CD4-positive, alpha-beta T cell (primary cell): ENCODE results near the gene SETD5. TPM values are rescaled to one million over a fixed set of nuclear protein-coding genes. Genes with fewer than 3 reads are reported as not detected.

Source experiments
- ATAC-seq: fragments of 200-7000 bp; cut with Tn5 transposase; one replicate; pipeline ENCODE4 v1.10.0; 2022; ENCODE audit warnings: mild to moderate bottlenecking; ENCODE audit not compliant: poor library complexity
- CTCF ChIA-PET: fragments of 350-600 bp; sonication (Branson Sonifier 250); formaldehyde crosslinking; loops from one replicate; lab custom pipeline; 2021; ENCODE audit warnings: antibody characterized with exemption, inconsistent platforms; lab: Charles Lee
- POLR2A ChIA-PET: fragments of 350-600 bp; sonication (Branson Sonifier 250); formaldehyde crosslinking; loops from one replicate; lab custom pipeline; 2021; ENCODE audit warnings: antibody characterized with exemption, inconsistent platforms; lab: Charles Lee
- DNase-seq, 14 experiments: peaks; one replicate each; pipeline ENCODE4 v3.0.0-alpha.2; 2013 to 2020; ENCODE audit warnings: mixed read lengths in 2 of 14
- H3K27ac ChIP-seq, 2 donors: one replicate each; pipeline versions ENCODE4 v1.5.1 to v1.7.0; 2013; ENCODE audit warnings: low read length in 2 of 2, low read depth in 1 of 2, mild to moderate bottlenecking in 1 of 2
- H3K27me3 ChIP-seq, 2 experiments: 1 replicate in 1 of 2; 2 replicates in 1 of 2; pipeline versions ENCODE4 v1.6.1 to v1.7.0; 2013; ENCODE audit warnings: low read length in 2 of 2, control low read depth in 1 of 2, mild to moderate bottlenecking in 1 of 2, moderate library complexity in 1 of 2; ENCODE audit not compliant: insufficient read depth in 2 of 2, control insufficient read depth in 1 of 2
- H3K36me3 ChIP-seq: one replicate; pipeline ENCODE4 v1.6.1; 2013; ENCODE audit warnings: low read length, control low read depth; ENCODE audit not compliant: insufficient read depth
- H3K4me1 ChIP-seq: one replicate; pipeline ENCODE4 v1.6.1; 2013; ENCODE audit warnings: low read length, control low read depth; ENCODE audit not compliant: insufficient read depth
- H3K4me3 ChIP-seq: one replicate; pipeline ENCODE4 v1.5.1; 2013; ENCODE audit warnings: mild to moderate bottlenecking, low read length, moderate library complexity
- H3K9me3 ChIP-seq, 2 experiments: 1 replicate in 1 of 2; 2 replicates in 1 of 2; pipeline versions ENCODE4 v1.6.1 to v1.7.0; 2013; ENCODE audit warnings: low read length in 2 of 2, mild to moderate bottlenecking in 2 of 2, control low read depth in 1 of 2, moderate library complexity in 1 of 2; ENCODE audit not compliant: control insufficient read depth in 1 of 2, insufficient read depth in 1 of 2
- H3K27ac Mint-ChIP-seq: one replicate; pipeline ENCODE4 v1.8.0; 2020; ENCODE audit warnings: mixed read lengths
- H3K27me3 Mint-ChIP-seq: one replicate; pipeline ENCODE4 v1.8.0; 2021; ENCODE audit warnings: mixed read lengths
- H3K36me3 Mint-ChIP-seq: one replicate; pipeline ENCODE4 v1.8.0; 2021; ENCODE audit warnings: low read depth, mixed read lengths
- H3K4me1 Mint-ChIP-seq: one replicate; pipeline ENCODE4 v1.8.0; 2021; ENCODE audit warnings: low read depth, mixed read lengths
- H3K4me3 Mint-ChIP-seq: one replicate; pipeline ENCODE4 v1.8.0; 2020; ENCODE audit warnings: mild to moderate bottlenecking, mixed read lengths
- H3K9me3 Mint-ChIP-seq: one replicate; pipeline ENCODE4 v1.8.0; 2020; ENCODE audit warnings: mixed read lengths
- CTCF ChIP-seq: fragments of 200-600 bp; IDR thresholded peaks from one replicate; pipeline ENCODE4 v1.8.0; 2022; ENCODE audit warnings: antibody characterized with exemption, mild to moderate bottlenecking
- intact Hi-C, 2 experiments: fragments of 100-400 bp; cut with DNase I in 1 of 2; cut with micrococcal nuclease in 1 of 2; formaldehyde crosslinking; loops; one replicate each; pipeline versions ENCODE4 v1.15.1 to v1.9.0; 2023 to 2025; cut with DNase I, micrococcal nuclease
- total RNA-seq, 174 experiments: library from RNA in 2 of 174; stranded (reverse) in 2 of 174; gene quantifications; one replicate each; pipeline ENCODE4 v1.2.3 and lab custom pipeline; 2021 to 2026

SETD5 gene
- total RNA-seq, 2 experiments from 2014 or later = 58.5 to 67.6 TPM

- H3K27me3 Mint-ChIP-seq = no peaks in the 10 kb centered on the region
- no peaks in the 10 kb centered on the region for H3K9me3 Mint-ChIP-seq
- no peak overlapping the region for H3K4me3 ChIP-seq
- ATAC-seq = no peak
- TF ChIP-seq CTCF = no peak
- no peak overlapping the region for H3K27ac ChIP-seq
- H3K9me3 ChIP-seq = no peaks in the 10 kb centered on the region
- H3K36me3 Mint-ChIP-seq = peaks cover 34% of the 10 kb centered on the region
- peaks cover 23% of the 10 kb centered on the region for H3K4me1 ChIP-seq
- H3K36me3 ChIP-seq = peaks cover 4% of the 10 kb centered on the region
- intact Hi-C loops = no loop called here
- H3K4me3 Mint-ChIP-seq = no peak overlapping the region
- peak overlapping the region; percentile 67 for H3K27ac Mint-ChIP-seq
- peaks cover 71% of the 10 kb centered on the region for H3K4me1 Mint-ChIP-seq
- ChIA-PET CTCF (interaction anchor here (1.0 to 1.4 kb wide), 2 partner anchors 30 to 52 kb away, joined by 3 read pairs; partner anchors contain the start of gene THUMPD3), POLR2A (no interaction called here)
- no peaks in the 10 kb centered on the region for H3K27me3 ChIP-seq
- no peak for DNase-seq
Observed at GRCh38 chr3:9414826-9415225, 17.4 kb downstream of the SETD5 start.

GRCh38 chr3:9415485-9416138, 18.2 kb downstream of the SETD5 start:
- Histone ChIP-seq H3K4me1 (peaks cover 23% of the 10 kb centered on the region), H3K27ac (no peak overlapping the region), H3K4me3 (no peak overlapping the region), H3K36me3 (no peaks in the 10 kb centered on the region), H3K27me3 (no peaks in the 10 kb centered on the region), H3K9me3 (no peaks in the 10 kb centered on the region)
- Mint-ChIP-seq H3K27me3 (no peaks in the 10 kb centered on the region), H3K9me3 (no peaks in the 10 kb centered on the region), H3K36me3 (peaks cover 28% of the 10 kb centered on the region), H3K4me3 (no peak overlapping the region), H3K27ac (peak overlapping the region; percentile 29), H3K4me1 (peaks cover 71% of the 10 kb centered on the region)
- ChIA-PET CTCF (interaction anchor here (0.8 to 1.4 kb wide), 4 partner anchors 13 to 62 kb away, joined by 3 to 5 read pairs (median 3); partner anchors contain the start of gene THUMPD3), POLR2A (interaction anchor here (4.3 kb wide), 1 partner anchor 19 kb away, joined by 36 read pairs; the partner anchor contains the start of gene SETD5)
- intact Hi-C loops = no loop called here
- DNase-seq = no peak
- no peak for TF ChIP-seq CTCF
- no peak for ATAC-seq

GRCh38 chr3:9416139-9416780, 18.8 kb downstream of the SETD5 start:
- POLR2A ChIA-PET = interaction anchor here (4.3 kb wide), 1 partner anchor 20 kb away, joined by 36 read pairs; the partner anchor contains the start of gene SETD5
- H3K9me3 ChIP-seq = no peaks in the 10 kb centered on the region

More at GRCh38 chr3:9416139-9416780, 18.8 kb downstream of the SETD5 start:
- ATAC-seq = no peak
- DNase-seq = no peak
- Histone ChIP-seq H3K4me1 (peaks cover 20% of the 10 kb centered on the region), H3K4me3 (no peak overlapping the region), H3K27me3 (no peaks in the 10 kb centered on the region), H3K36me3 (no peaks in the 10 kb centered on the region), H3K27ac (no peak overlapping the region)
- Mint-ChIP-seq H3K36me3 (peaks cover 31% of the 10 kb centered on the region), H3K27me3 (no peaks in the 10 kb centered on the region), H3K9me3 (no peaks in the 10 kb centered on the region), H3K27ac (peak overlapping the region; percentile 29), H3K4me3 (no peak overlapping the region), H3K4me1 (peaks cover 76% of the 10 kb centered on the region)
- CTCF ChIA-PET = interaction anchor here (0.8 to 2.2 kb wide), 5 partner anchors 12 to 63 kb away, joined by 3 to 8 read pairs (median 3); partner anchors contain the start of gene THUMPD3
- TF ChIP-seq CTCF = no peak
- intact Hi-C loops = no loop called here
